Esophagus (tissue), 2 donors: ENCODE data around the gene ZNF548. TPM values are rescaled to one million over a fixed set of nuclear protein-coding genes. Genes with fewer than 3 reads are reported as not detected.
A peak's percentile ranks its signal among the peaks of the same experiment; 100 is the strongest.

Experiments
- H3K27ac ChIP-seq, 2 donors: one replicate each; pipeline ENCODE4 v1.5.1; 2013; ENCODE audit warnings: low read depth in 2 of 2, mild to moderate bottlenecking in 2 of 2, inconsistent platforms in 1 of 2, low read length in 1 of 2, moderate library complexity in 1 of 2
- H3K27me3 ChIP-seq, 2 donors: one replicate each; pipeline ENCODE4 v1.6.1; 2013; ENCODE audit warnings: low read length in 2 of 2, control low read depth in 1 of 2, mild to moderate bottlenecking in 1 of 2; ENCODE audit not compliant: insufficient read depth in 2 of 2, control insufficient read depth in 1 of 2
- H3K36me3 ChIP-seq, 2 donors: one replicate each; pipeline ENCODE4 v1.6.1; 2013; ENCODE audit warnings: low read length in 1 of 2; ENCODE audit not compliant: control insufficient read depth in 2 of 2, insufficient read depth in 2 of 2
- H3K4me1 ChIP-seq, 2 donors: one replicate each; pipeline ENCODE4 v1.6.1; 2013; ENCODE audit warnings: low read length in 1 of 2; ENCODE audit not compliant: control insufficient read depth in 2 of 2, insufficient read depth in 2 of 2
- H3K4me3 ChIP-seq, 2 donors: one replicate each; pipeline ENCODE4 v1.5.1; 2013; ENCODE audit warnings: low read length in 2 of 2, mild to moderate bottlenecking in 2 of 2, low read depth in 1 of 2, moderate library complexity in 1 of 2
- H3K9me3 ChIP-seq, 2 donors: one replicate each; pipeline ENCODE4 v1.6.1; 2013; ENCODE audit warnings: mild to moderate bottlenecking in 2 of 2, low read depth in 1 of 2, low read length in 1 of 2, moderate library complexity in 1 of 2; ENCODE audit not compliant: control insufficient read depth in 2 of 2, insufficient read depth in 1 of 2
- WGBS, 2 donors: extraction: QIAGEN DNeasy Blood & Tissue Kit; methylation state at CpG; one replicate each; pipeline ENCODE4 v1.1.7; 2013; 5-methylcytosine and 5-hydroxymethylcytosine counted together
- polyA plus RNA-seq, 2 donors: library from polyadenylated mRNA; stranded (reverse); fragments of 200-250 nt; gene quantifications; one replicate each; pipeline ENCODE4 v1.2.3, GENCODE V29; 2013
- donor health status: healthy with polysubstance abuse.
- donor health status: Bipolar disorder and iron deficiency.

The ZNF548 gene
- 1 to 10 TPM; 4.1 TPM for polyA plus RNA-seq

DNA sequence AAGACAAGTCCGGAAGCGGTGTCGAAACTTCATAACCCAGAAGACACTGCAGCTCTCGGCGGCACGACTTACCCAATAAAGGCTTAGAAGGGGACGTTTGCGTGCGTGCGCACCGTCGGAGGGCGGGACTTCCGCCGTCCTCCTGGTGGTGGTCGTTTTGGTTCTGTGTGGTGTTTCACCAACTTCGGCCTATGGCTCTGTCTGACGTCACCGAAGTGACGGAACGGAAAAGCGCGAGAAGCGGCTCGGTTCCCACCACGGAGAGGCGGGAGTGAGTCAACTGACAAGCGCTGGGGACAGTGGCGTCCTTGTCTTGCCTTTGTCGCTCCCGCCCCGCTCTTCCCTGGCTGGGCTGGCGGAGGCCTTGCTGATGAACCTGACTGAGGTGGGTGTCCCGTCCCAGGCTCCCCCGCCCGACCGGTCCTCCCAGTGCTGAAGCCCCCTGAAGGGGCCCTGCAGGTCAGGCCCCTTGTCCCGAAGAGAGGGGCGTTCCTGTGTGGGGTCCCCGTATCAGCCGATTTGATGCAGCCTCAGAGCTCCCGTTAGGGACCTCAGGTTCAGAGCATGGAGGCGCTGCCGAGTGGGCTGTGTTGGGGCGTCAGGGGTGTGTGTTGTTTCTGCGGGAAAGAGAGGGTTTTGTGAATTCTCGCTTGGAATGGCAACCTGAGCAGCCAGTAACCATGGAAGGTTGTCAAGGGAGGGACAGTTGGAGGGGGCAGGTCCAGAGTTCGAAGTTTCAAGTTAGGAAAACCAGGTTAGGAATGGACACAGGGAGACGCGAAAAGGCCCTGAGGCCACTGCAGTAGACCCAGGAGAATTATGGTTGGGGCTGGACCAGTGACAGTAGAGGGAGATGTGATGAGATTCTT is at the start of gene ZNF548:
Gene ZNF548 (plus strand): TSS at position 125 of the 869 bp plus-strand sequence. CDS start 246 bp downstream, at position 371.
- peaks cover 0 to 3% of the 10 kb centered on the region in 2 donors for H3K4me1 ChIP-seq
- no peaks in the 10 kb centered on the region for H3K27me3 ChIP-seq
- H3K4me3 ChIP-seq, result peak within 1 kb of the TSS; percentile 80 to 87
- WGBS, 2 donors, result 1% methylated on average over 50 of the region's 50 CpGs
- H3K36me3 ChIP-seq, result peaks cover 7 to 9% of the 10 kb centered on the region in 2 donors
- peaks cover 0 to 2% of the 10 kb centered on the region in 2 donors for H3K9me3 ChIP-seq
- peak within 1 kb of the TSS; percentile 88 to 95 for H3K27ac ChIP-seq

DNA sequence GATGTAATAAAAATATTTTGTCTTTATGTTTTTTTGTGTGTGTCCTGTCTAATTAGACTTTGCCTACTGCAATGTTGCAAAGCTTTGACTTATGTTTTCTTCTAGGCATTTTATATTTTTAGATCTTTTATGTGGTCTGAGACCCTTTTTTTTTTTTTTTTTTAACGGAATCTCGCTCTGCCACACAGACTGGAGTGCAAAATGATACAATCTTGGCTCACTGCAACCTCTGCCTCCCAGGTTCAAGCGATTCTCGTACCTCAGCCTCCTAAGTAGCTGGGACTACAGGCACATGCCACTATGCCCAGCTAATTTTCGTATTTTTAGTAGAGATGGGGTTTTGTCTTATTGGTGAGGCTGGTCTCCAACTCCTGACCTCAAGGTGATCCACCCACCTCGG is 47.1 kb upstream of the ZNF548 start:
- H3K4me1 ChIP-seq, result no peaks in the 10 kb centered on the region
- no peak overlapping the region for H3K4me3 ChIP-seq
- H3K27ac ChIP-seq, result no peak overlapping the region
- 76 to 81% methylated on average over 6 of the region's 6 CpGs for WGBS, 2 donors
- no peaks in the 10 kb centered on the region for H3K27me3 ChIP-seq
- no peaks in the 10 kb centered on the region for H3K36me3 ChIP-seq
- H3K9me3 ChIP-seq, result no peaks in the 10 kb centered on the region

DNA sequence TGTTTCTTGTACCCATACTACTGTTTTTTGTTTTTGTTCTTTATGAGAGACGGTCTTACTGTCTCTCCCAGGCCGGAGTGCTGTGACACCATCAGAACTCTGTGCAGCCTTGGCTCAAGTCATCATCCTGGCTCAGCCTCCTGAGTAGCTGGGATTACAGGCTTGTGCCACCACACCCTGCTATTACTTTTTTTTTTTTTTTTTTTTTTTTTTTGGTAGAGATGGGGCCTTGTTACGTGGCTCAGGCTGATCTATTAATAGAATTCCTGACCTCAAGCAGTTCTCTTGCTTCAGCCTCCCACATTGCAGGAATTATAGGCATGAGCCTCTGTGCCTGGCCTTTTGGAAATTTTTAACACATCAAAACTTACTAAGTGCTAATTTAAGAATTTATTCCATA is 41.5 kb upstream of the ZNF548 start:
- 53 to 64% methylated on average over 3 of the region's 3 CpGs for WGBS, 2 donors
- peaks cover 2% of the 10 kb centered on the region in 2 donors for H3K9me3 ChIP-seq
- no peak overlapping the region for H3K27ac ChIP-seq
- peaks cover 3% of the 10 kb centered on the region in 2 donors for H3K4me1 ChIP-seq
- no peak overlapping the region for H3K4me3 ChIP-seq
- H3K27me3 ChIP-seq, result no peaks in the 10 kb centered on the region
- peaks cover 1 to 3% of the 10 kb centered on the region in 2 donors for H3K36me3 ChIP-seq

DNA sequence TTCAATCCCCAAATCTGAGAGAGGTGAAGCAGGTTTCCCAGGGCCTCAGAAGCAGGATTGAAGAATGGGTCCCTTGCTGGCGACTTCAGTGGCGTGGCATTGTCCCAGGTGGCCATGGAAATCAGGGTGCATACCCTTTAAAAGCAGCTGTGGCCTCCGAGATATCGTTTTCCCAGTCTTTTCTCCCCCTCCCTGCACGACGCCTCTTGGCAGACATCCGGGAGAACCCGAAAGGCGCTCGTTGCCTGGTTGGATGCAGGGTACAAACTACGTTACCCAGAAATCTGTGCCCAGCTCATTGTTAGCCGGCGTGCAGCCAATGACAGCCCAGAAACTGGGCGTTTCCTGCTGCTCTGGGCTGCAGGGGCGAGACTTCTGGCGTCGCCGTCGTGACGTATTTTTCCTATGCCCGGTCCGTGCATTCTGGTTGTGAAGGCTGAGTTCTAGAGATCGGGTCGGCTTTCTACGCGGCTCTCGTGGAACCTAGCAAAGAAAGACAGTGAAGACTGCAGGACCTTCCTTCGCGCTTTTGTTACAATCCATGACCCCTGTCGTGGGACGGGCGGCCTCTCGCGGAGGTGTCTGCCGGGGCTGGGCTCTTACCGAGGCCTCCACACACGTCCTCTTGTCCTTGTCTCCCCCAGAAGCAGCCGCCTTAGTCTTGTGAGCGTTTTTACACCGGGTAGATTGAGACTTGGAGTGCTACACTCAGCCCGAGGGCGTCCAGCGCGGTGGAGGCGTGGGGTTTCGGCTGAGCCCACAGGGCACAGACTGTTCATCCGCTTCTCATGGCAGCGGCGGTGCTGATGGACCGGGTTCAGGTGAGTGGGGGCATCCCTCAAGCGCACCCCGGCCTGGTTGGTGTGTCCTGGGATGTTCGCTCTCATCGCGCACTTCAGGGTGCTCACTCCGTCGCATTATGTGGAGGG is 38.5 kb upstream of the ZNF548 start, which contains the start of gene ZNF304:
Gene ZNF304 (plus strand): TSS at position 395 of the 929 bp plus-strand sequence. CDS start 394 bp downstream, at position 789.
- Histone ChIP-seq H3K27ac (peak within 1 kb of the TSS; percentile 60 to 95), H3K4me3 (peak within 1 kb of the TSS; percentile 81 to 84), H3K36me3 (peaks cover 21 to 29% of the 10 kb centered on the region in 2 donors), H3K9me3 (peaks cover 3 to 21% of the 10 kb centered on the region in 2 donors), H3K27me3 (no peaks in the 10 kb centered on the region), H3K4me1 (peaks cover 3% of the 10 kb centered on the region in 2 donors)
- 1 to 2% methylated on average over 57 of the region's 57 CpGs for WGBS, 2 donors

DNA sequence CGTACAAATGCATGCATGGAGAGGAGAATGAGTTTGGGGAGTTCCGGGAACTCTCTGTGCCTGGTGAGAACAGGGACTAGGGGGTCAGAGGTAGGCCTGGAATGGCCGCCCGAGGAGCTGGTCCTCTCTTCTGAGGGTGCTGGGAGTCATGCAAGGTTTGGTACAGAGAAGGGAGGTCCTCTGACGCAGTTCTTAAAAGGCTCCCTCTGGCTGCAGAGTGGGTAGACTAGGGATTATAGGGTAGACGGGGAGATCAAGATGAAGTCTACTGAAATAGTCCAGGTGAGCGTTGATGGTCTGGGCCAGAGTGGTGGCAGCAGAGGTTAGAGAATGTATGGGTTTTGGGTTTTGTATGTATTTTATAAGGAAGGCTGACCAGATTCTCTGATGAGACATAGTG is 37.8 kb upstream of the ZNF548 start:
- no peaks in the 10 kb centered on the region for H3K27me3 ChIP-seq
- H3K9me3 ChIP-seq, result peaks cover 3 to 28% of the 10 kb centered on the region in 2 donors
- peak overlapping the region in 1 of 2 donors; percentile 95 for H3K27ac ChIP-seq
- WGBS, 2 donors, result 21 to 22% methylated on average over 7 of the region's 7 CpGs
- H3K4me3 ChIP-seq, result peak overlapping the region; percentile 81 to 84
- H3K4me1 ChIP-seq, result peaks cover 3% of the 10 kb centered on the region in 2 donors
- H3K36me3 ChIP-seq, result peaks cover 29 to 35% of the 10 kb centered on the region in 2 donors

DNA sequence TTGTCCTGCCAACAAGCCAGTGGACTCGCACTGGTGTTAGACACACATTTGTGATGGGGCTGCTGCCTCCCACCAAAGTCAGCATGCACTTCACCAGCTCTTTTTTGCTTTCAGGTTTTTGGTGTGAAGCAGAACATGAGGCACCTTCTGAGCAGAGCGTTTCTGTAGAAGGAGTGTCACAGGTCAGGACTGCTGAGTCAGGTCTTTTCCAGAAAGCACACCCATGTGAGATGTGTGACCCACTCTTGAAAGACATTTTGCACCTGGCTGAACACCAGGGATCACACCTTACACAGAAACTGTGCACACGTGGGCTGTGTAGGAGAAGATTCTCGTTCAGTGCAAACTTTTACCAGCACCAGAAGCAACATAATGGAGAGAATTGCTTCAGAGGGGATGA is 33.7 kb upstream of the ZNF548 start:
- Histone ChIP-seq H3K36me3 (peaks cover 42 to 44% of the 10 kb centered on the region in 2 donors), H3K27me3 (no peaks in the 10 kb centered on the region), H3K4me3 (no peak overlapping the region), H3K27ac (no peak overlapping the region), H3K4me1 (peaks cover 3% of the 10 kb centered on the region in 2 donors), H3K9me3 (peaks cover 11 to 36% of the 10 kb centered on the region in 2 donors)
- 92 to 95% methylated on average over 4 of the region's 4 CpGs for WGBS, 2 donors

DNA sequence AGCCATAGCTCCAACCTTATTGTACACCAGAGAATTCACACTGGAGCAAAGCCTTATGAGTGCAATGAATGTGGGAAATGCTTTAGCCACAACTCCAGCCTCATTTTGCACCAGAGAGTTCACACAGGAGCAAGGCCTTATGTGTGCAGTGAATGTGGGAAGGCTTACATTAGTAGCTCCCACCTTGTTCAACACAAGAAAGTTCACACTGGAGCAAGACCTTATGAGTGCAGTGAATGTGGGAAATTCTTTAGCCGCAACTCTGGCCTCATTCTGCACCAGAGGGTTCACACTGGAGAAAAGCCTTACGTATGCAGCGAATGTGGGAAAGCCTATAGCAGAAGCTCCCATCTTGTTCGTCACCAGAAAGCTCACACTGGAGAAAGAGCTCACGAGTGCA is 32.2 kb upstream of the ZNF548 start:
- H3K4me1 ChIP-seq, result no peaks in the 10 kb centered on the region
- H3K27me3 ChIP-seq, result no peaks in the 10 kb centered on the region
- no peak overlapping the region for H3K27ac ChIP-seq
- peaks cover 42 to 44% of the 10 kb centered on the region in 2 donors for H3K36me3 ChIP-seq
- H3K4me3 ChIP-seq, result no peak overlapping the region
- peaks cover 11 to 36% of the 10 kb centered on the region in 2 donors for H3K9me3 ChIP-seq
- WGBS, 2 donors, result 97 to 98% methylated on average over 5 of the region's 5 CpGs

DNA sequence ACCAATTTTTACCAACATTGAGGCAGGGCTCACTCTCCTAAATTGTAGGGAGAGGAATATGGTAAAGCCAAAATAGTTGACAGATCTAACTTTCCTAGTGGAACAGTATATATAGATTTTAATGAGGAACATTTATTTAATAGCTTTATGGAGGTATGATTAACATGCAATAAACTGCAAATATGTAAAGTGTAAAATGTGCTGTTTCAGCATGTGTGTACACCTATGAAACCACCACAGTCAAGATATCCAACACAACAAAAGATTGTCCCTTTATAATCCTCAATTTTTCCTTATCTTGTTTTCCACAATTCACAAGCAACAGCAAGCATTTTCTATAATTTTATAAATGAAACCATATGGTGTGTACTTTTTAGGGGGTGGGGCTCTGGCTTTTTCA is 30.4 kb upstream of the ZNF548 start:
- peaks cover 31 to 39% of the 10 kb centered on the region in 2 donors for H3K36me3 ChIP-seq
- H3K27ac ChIP-seq, result no peak overlapping the region
- no peak overlapping the region for H3K4me3 ChIP-seq
- H3K4me1 ChIP-seq, result peaks cover 0 to 5% of the 10 kb centered on the region in 2 donors
- peaks cover 8 to 29% of the 10 kb centered on the region in 2 donors for H3K9me3 ChIP-seq
- no peaks in the 10 kb centered on the region for H3K27me3 ChIP-seq

DNA sequence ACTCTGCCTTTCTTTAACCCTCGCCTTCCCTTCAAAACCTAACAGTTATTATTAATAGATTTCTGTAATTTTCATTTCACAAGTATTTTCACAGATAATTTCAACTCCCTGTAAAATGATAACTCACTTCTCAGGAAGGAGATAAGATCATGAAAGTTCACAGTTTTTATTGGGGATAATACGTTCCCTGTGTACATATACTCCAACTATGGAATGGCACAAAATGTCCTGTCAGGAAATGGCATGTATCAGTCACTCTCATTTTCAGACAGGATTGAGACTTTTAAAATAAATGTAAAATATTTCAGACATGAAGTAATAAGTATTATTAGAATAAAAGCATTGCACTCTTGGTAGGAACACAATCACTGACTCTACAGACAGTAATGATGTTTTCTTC is 27.2 kb upstream of the ZNF548 start:
- H3K9me3 ChIP-seq, result peaks cover 2 to 3% of the 10 kb centered on the region in 2 donors
- H3K27me3 ChIP-seq, result no peaks in the 10 kb centered on the region
- H3K4me1 ChIP-seq, result peaks cover 0 to 5% of the 10 kb centered on the region in 2 donors
- peak overlapping the region; percentile 87 to 89 for H3K27ac ChIP-seq
- 75 to 77% methylated on average over 2 of the region's 2 CpGs for WGBS, 2 donors
- H3K36me3 ChIP-seq, result peaks cover 1 to 9% of the 10 kb centered on the region in 2 donors
- H3K4me3 ChIP-seq, result peak overlapping the region; percentile 42 to 51
